HG02973 (cell line): ENCODE results near the gene FAM186B.

Experiments
- ATAC-seq: cut with Tn5 transposase; IDR thresholded peaks from one replicate; pipeline ENCODE4 v1.9.1; 2021; ENCODE audit warnings: moderate library complexity; ENCODE audit not compliant: unreplicated experiment

FAM186B gene

DNA sequence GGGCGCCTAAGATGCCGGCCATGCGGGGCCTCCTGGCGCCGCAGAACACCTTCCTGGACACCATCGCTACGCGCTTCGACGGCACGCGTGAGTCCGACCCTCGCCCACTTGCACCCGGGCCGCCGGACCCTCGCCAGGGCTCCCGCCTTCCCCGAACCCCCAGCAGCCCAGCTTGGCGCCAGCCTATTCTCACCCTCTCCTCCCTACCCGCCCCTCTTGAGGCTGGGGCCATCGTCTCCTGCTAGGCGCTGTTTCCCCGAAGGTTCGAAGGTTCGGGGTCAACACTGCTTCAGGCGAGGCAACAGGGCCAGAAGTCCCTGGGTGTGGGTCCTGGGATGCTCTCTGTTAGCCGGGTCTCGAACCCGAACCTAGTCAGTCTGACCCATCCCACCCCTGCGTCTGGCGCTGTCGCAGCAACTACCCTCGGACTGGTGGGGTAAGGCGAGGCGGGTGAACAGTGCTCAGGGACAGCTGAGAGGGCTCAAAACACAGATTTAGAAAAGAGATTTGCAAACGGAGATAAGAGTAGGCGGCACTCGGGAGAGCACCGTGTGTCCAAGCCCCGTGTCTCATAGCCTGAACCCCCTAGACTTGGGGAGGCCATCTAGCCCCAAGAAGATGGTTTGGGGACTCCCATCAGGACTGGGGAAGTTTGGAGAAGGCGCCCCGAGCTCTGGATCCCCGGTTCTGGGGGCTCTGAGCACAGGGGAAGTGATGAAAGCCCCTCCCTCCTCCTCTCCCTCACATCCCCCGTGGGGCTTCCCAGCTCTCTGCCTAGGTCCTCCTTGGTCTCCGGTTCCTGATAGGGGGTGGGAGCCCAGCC lies 65.8 kb downstream of the FAM186B start:
- no peak for ATAC-seq

DNA sequence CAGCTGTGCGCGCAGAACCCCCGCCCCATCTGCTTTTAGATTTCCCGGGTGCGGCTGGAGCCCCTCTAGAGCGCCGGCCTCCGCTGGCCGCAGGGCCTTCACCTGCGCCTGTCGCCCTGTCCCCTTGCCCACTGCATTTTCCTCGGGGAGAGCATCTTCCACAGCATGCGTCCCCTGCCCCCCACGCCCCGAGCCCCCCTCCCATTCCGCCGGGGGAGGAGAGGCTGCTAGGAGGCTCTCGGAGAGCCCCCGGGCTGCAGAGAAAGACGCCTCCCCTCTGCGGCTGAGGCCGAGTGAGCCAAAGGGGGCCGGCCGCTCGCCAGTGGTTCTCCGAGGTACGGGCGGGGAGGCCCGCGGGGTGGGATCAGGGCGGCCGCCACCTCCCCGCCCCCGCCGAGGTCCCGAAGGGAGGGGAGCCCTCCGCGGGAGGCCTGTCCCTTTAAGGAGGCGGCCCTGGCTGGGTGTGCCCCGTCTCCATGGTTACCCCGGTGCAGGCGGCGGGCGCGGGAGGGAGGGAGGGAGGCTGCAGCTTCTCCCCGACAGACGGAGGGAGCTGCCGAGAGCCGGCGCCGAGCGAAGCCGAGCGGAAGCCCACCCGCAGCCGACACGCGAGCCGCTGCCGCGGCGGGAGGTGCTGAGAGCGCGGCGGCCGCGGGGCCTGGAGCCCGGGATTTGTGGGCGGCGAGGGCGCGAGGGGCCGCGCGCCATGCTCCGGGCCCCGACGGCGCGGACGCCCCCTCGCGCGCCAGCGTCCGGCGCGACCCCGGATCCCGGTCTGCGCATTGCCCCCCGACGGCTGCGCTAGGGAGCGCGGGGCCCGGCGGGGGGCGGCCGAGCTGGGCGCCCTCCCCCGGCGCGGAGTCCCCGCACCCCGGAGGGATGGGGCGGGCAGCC lies 66.7 kb downstream of the FAM186B start, which contains the start of gene KCNH3:
KCNH3 (plus strand) TSS at position 521 of the 894 bp plus-strand sequence. CDS start 387 bp downstream, outside the sequence.
- peak; percentile 52 for ATAC-seq

DNA sequence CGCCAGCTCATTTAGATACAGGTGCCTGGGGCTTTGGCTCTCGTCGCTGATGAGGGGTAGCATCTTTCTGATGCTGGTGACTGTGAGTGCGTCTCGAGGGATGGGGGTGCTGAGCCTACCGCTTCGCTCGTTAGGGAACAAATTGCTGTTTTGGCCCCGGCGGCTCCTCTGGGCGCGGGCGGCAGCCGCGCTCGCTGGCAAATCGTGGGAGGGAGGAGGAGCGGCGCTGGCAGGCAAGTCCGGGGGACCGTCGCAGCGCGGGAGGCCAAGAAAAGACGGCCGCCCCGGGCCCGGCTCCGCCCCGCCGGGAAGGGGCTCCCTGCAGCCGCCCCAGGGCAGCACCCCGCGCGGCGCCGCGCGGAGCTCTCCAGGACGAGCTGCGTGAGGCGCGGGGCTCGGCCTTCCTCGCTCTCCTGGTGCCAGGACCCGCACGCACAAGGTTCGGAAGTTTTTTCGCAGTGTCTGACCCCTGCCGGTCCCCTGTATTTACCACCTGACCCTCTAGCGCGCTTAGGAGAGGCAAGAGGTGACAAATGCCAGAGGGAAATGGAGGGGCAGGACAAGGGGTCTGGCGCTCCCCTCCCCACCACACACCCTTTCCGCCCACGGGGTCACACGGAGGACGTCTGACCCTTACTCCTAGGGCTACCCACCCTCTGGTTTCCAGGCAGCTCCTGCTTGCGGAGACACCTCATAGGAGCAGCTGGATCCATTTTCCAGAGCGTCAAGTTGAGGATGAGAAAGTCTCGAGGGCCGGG lies 67.5 kb downstream of the FAM186B start:
- ATAC-seq = no peak
